Mesendoderm (in vitro differentiated cells): ENCODE data around the gene PRKAB1.

Experiments
- DNase-seq: peaks from one replicate; pipeline ENCODE4 v3.0.0; 2013
- H2AK5ac ChIP-seq: 2 replicates; pipeline ENCODE4 v1.6.1; 2013; ENCODE audit warnings: low read length, inconsistent platforms
- H2BK120ac ChIP-seq: 2 replicates; pipeline ENCODE4 v1.6.1; 2013; ENCODE audit warnings: low read depth, mild to moderate bottlenecking, low read length, moderate library complexity, mixed read lengths
- H2BK15ac ChIP-seq: replicated peaks from 2 replicates; pipeline ENCODE4 v1.6.1; 2013; ENCODE audit warnings: low read depth, mild to moderate bottlenecking, moderate library complexity
- H2BK5ac ChIP-seq: 2 replicates; pipeline ENCODE4 v1.6.1; 2013; ENCODE audit warnings: low read length, inconsistent platforms
- H3K18ac ChIP-seq: 2 replicates; pipeline ENCODE4 v1.6.1; 2013; ENCODE audit warnings: mild to moderate bottlenecking, low read length, mixed read lengths
- H3K23ac ChIP-seq: one replicate; pipeline ENCODE4 v1.6.1; 2013; ENCODE audit warnings: low read length
- H3K27ac ChIP-seq: 2 replicates; pipeline ENCODE4 v1.5.1; 2013; ENCODE audit warnings: low read depth, mild to moderate bottlenecking, inconsistent platforms, low read length, moderate library complexity
- H3K27me3 ChIP-seq: 2 replicates; pipeline ENCODE4 v1.6.1; 2013; ENCODE audit warnings: low read length, control low read depth, mild to moderate bottlenecking, inconsistent platforms; ENCODE audit not compliant: insufficient read depth, poor library complexity
- H3K36me3 ChIP-seq: 2 replicates; pipeline ENCODE4 v1.6.1; 2013; ENCODE audit warnings: low read length, inconsistent platforms; ENCODE audit not compliant: control insufficient read depth, insufficient read depth
- H3K4ac ChIP-seq: one replicate; pipeline ENCODE4 v1.6.1; 2013; ENCODE audit warnings: low read depth, mild to moderate bottlenecking, low read length, moderate library complexity
- H3K4me1 ChIP-seq: 2 replicates; pipeline ENCODE4 v1.6.1; 2013; ENCODE audit warnings: low read depth, low read length, inconsistent platforms; ENCODE audit not compliant: control insufficient read depth
- H3K4me2 ChIP-seq: 2 replicates; pipeline ENCODE4 v1.6.1; 2013; ENCODE audit warnings: low read length
- H3K4me3 ChIP-seq: 2 replicates; pipeline ENCODE4 v1.5.1; 2013; ENCODE audit warnings: mild to moderate bottlenecking, low read length
- H3K56ac ChIP-seq: one replicate; pipeline ENCODE4 v1.6.1; 2013; ENCODE audit warnings: low read length
- H3K79me1 ChIP-seq: 2 replicates; pipeline ENCODE4 v1.6.1; 2013; ENCODE audit warnings: low read length, inconsistent platforms
- H3K79me2 ChIP-seq: 2 replicates; pipeline ENCODE4 v1.6.1; 2013; ENCODE audit warnings: mild to moderate bottlenecking, low read length; ENCODE audit not compliant: control insufficient read depth, insufficient read depth
- H3K9ac ChIP-seq: 2 replicates; pipeline ENCODE4 v1.6.1; 2013; ENCODE audit warnings: low read length, inconsistent platforms
- H4K5ac ChIP-seq: one replicate; pipeline ENCODE4 v1.6.1; 2013; ENCODE audit warnings: low read length
- H4K8ac ChIP-seq: one replicate; pipeline ENCODE4 v1.6.1; 2013; ENCODE audit warnings: low read depth, mild to moderate bottlenecking, control low read depth, low read length, moderate library complexity
- WGBS: extraction: QIAGEN DNeasy Blood & Tissue Kit; methylation state at CpG from one replicate; pipeline ENCODE4 v1.1.7; 2013; ENCODE audit warnings: low lambda C conversion rate, missing lambda C conversion rate; ENCODE audit not compliant: insufficient coverage; ENCODE audit errors: extremely low coverage; 5-methylcytosine and 5-hydroxymethylcytosine counted together

The PRKAB1 gene

GRCh38 chr12:119686776-119687175 lies 18.8 kb downstream of the PRKAB1 start:
- DNase-seq = no peak
- H3K27me3 ChIP-seq = no peaks in the 10 kb centered on the region
- H3K27ac ChIP-seq = no peak overlapping the region
- no peak overlapping the region for H3K56ac ChIP-seq
- no peak overlapping the region for H3K4me3 ChIP-seq
- no peaks in the 10 kb centered on the region for H3K79me1 ChIP-seq
- H2AK5ac ChIP-seq = no peak overlapping the region
- no peak overlapping the region for H4K5ac ChIP-seq
- no peak overlapping the region for H2BK120ac ChIP-seq
- H4K8ac ChIP-seq = no peak overlapping the region
- no peak overlapping the region for H3K18ac ChIP-seq
- H2BK5ac ChIP-seq = no peak overlapping the region
- H3K36me3 ChIP-seq = no peaks in the 10 kb centered on the region
- H3K23ac ChIP-seq = no peak overlapping the region
- no peak overlapping the region for H3K4ac ChIP-seq
- H3K79me2 ChIP-seq = no peaks in the 10 kb centered on the region
- H3K9ac ChIP-seq = no peak overlapping the region
- no CpG with 5 or more reads among the region's 13 CpGs for WGBS
- H2BK15ac ChIP-seq = no peak overlapping the region
- no peak overlapping the region for H3K4me2 ChIP-seq
- no peaks in the 10 kb centered on the region for H3K4me1 ChIP-seq

- H3K18ac ChIP-seq = no peak overlapping the region
- no peak overlapping the region for H3K56ac ChIP-seq
- H2BK15ac ChIP-seq = no peak overlapping the region
- H3K36me3 ChIP-seq = no peaks in the 10 kb centered on the region
- H2AK5ac ChIP-seq = no peak overlapping the region
- no peaks in the 10 kb centered on the region for H3K79me2 ChIP-seq
- no peaks in the 10 kb centered on the region for H3K4me1 ChIP-seq
- H3K23ac ChIP-seq = no peak overlapping the region
- no peak overlapping the region for H3K4me2 ChIP-seq
- no peak overlapping the region for H3K4me3 ChIP-seq
- no peak overlapping the region for H3K27ac ChIP-seq
- H3K79me1 ChIP-seq = no peaks in the 10 kb centered on the region
- H3K4ac ChIP-seq = no peak overlapping the region
- H2BK5ac ChIP-seq = no peak overlapping the region
- no peak overlapping the region for H2BK120ac ChIP-seq
- DNase-seq = peak; percentile 36
- no CpG with 5 or more reads among the region's 14 CpGs for WGBS
- H4K8ac ChIP-seq = no peak overlapping the region
- no peaks in the 10 kb centered on the region for H3K27me3 ChIP-seq
- H4K5ac ChIP-seq = no peak overlapping the region
- H3K9ac ChIP-seq = no peak overlapping the region
Observed at GRCh38 chr12:119687406-119687805, 19.5 kb downstream of the PRKAB1 start.

GRCh38 chr12:119687879-119688278 lies 19.9 kb downstream of the PRKAB1 start:
- no peak overlapping the region for H3K27ac ChIP-seq

GRCh38 chr12:119689935-119690500 lies 22.1 kb downstream of the PRKAB1 start:
- no peak overlapping the region for H2BK5ac ChIP-seq
- H4K8ac ChIP-seq = no peak overlapping the region
- H3K36me3 ChIP-seq = no peaks in the 10 kb centered on the region

More at GRCh38 chr12:119687879-119688278, 19.9 kb downstream of the PRKAB1 start:
- no peak overlapping the region for H2AK5ac ChIP-seq
- H3K27me3 ChIP-seq = no peaks in the 10 kb centered on the region
- no peaks in the 10 kb centered on the region for H3K4me1 ChIP-seq
- no peak overlapping the region for H3K23ac ChIP-seq
- no peaks in the 10 kb centered on the region for H3K36me3 ChIP-seq
- WGBS = no CpG with 5 or more reads among the region's 9 CpGs
- DNase-seq = no peak
- H3K4me2 ChIP-seq = no peak overlapping the region
- H3K18ac ChIP-seq = no peak overlapping the region
- H3K9ac ChIP-seq = no peak overlapping the region
- no peak overlapping the region for H2BK120ac ChIP-seq
- H3K4me3 ChIP-seq = no peak overlapping the region
- no peak overlapping the region for H2BK15ac ChIP-seq
- H3K79me1 ChIP-seq = no peaks in the 10 kb centered on the region
- H3K56ac ChIP-seq = no peak overlapping the region
- H2BK5ac ChIP-seq = no peak overlapping the region
- no peaks in the 10 kb centered on the region for H3K79me2 ChIP-seq
- no peak overlapping the region for H4K5ac ChIP-seq
- H3K4ac ChIP-seq = no peak overlapping the region
- no peak overlapping the region for H4K8ac ChIP-seq

GRCh38 chr12:119691202-119691810 lies 23.4 kb downstream of the PRKAB1 start:
- H3K4me1 ChIP-seq = no peaks in the 10 kb centered on the region
- H3K79me1 ChIP-seq = no peaks in the 10 kb centered on the region
- H3K9ac ChIP-seq = no peak overlapping the region
- no peak overlapping the region for H4K5ac ChIP-seq
- no peak overlapping the region for H2BK15ac ChIP-seq
- DNase-seq = no peak
- no CpG with 5 or more reads among the region's 6 CpGs for WGBS
- H3K4ac ChIP-seq = no peak overlapping the region
- no peak overlapping the region for H4K8ac ChIP-seq
- no peaks in the 10 kb centered on the region for H3K27me3 ChIP-seq
- no peak overlapping the region for H3K4me3 ChIP-seq
- no peak overlapping the region for H3K18ac ChIP-seq
- no peak overlapping the region for H3K56ac ChIP-seq
- no peaks in the 10 kb centered on the region for H3K79me2 ChIP-seq
- no peak overlapping the region for H3K27ac ChIP-seq
- no peak overlapping the region for H3K4me2 ChIP-seq
- no peak overlapping the region for H2AK5ac ChIP-seq
- H3K23ac ChIP-seq = no peak overlapping the region
- no peak overlapping the region for H2BK120ac ChIP-seq
- no peak overlapping the region for H2BK5ac ChIP-seq
- H3K36me3 ChIP-seq = no peaks in the 10 kb centered on the region

More at GRCh38 chr12:119689935-119690500, 22.1 kb downstream of the PRKAB1 start:
- Histone ChIP-seq H3K27me3 (no peaks in the 10 kb centered on the region), H3K23ac (no peak overlapping the region), H3K56ac (no peak overlapping the region), H3K4me1 (no peaks in the 10 kb centered on the region), H3K79me1 (no peaks in the 10 kb centered on the region), H3K27ac (no peak overlapping the region), H3K18ac (no peak overlapping the region), H3K4me2 (no peak overlapping the region), H2BK120ac (no peak overlapping the region), H4K5ac (no peak overlapping the region), H3K79me2 (no peaks in the 10 kb centered on the region), H2AK5ac (no peak overlapping the region), H3K9ac (no peak overlapping the region), H3K4ac (no peak overlapping the region), H3K4me3 (no peak overlapping the region), H2BK15ac (no peak overlapping the region)
- no CpG with 5 or more reads among the region's 38 CpGs for WGBS
- no peak for DNase-seq

- no CpG with 5 or more reads among the region's 5 CpGs for WGBS
- Histone ChIP-seq H4K5ac (no peak overlapping the region), H2AK5ac (no peak overlapping the region), H3K18ac (no peak overlapping the region), H2BK120ac (no peak overlapping the region), H3K4me2 (no peak overlapping the region), H3K4me3 (no peak overlapping the region), H3K27me3 (no peaks in the 10 kb centered on the region), H3K4me1 (no peaks in the 10 kb centered on the region), H3K36me3 (no peaks in the 10 kb centered on the region), H2BK15ac (no peak overlapping the region), H3K79me2 (no peaks in the 10 kb centered on the region), H3K23ac (no peak overlapping the region), H3K4ac (no peak overlapping the region), H3K79me1 (no peaks in the 10 kb centered on the region), H2BK5ac (no peak overlapping the region), H3K27ac (no peak overlapping the region), H4K8ac (no peak overlapping the region), H3K9ac (no peak overlapping the region), H3K56ac (no peak overlapping the region)
- DNase-seq = no peak
Observed at GRCh38 chr12:119692410-119692809, 24.5 kb downstream of the PRKAB1 start.
